ENCODE results near the gene SLC9A8.

Gene SLC9A8

DNA sequence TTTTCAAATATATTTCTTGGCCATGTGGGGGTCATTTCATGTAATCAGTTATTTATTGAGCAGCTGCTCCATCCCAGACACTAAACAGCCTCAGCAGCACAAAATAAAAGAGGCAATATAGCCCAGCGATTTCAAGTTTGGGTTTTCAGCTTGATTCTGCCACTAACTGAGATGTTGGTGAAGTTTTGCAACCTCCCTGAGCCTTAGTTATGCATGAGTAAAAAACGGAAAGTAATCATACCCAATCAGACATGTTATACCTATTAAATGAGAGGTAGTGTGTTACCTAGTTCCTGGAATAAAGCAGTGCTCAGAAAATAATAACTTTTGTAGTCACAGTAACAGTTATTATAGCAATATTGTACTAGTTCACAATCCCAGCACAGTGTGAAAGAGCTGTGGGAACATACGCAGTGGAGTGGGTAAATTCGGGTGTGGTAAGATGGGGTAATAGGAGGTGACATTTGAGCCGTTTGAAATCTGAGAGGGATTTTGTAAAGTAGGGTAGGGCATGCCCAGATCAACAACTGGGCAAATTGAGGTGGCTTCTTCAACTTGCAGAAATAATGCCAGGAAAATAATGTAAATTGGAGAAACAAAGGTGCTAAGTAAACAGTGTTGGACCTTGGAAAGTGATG is 1.5 kb downstream of the SLC9A8 start:
- DNase-seq, result no peak

DNA sequence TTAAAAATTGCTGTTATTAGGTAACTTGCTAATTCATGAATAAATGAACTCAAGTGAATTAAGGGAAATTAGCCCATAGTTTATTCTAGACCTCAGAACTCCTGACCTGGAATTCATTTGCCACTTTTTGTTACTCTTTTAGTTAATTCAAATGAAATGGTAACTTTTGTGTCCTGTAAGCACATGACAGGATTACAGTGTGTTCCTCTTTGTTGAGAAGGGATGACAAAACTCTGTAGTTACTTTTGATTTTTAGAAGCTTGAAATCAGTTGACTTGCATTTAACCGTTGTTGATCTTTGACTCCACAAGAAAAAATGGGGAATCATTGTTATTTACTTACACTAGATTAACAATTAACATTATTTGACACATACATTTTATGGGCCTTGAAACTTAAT is 6.2 kb downstream of the SLC9A8 start:
- DNase-seq, result no peak

DNA sequence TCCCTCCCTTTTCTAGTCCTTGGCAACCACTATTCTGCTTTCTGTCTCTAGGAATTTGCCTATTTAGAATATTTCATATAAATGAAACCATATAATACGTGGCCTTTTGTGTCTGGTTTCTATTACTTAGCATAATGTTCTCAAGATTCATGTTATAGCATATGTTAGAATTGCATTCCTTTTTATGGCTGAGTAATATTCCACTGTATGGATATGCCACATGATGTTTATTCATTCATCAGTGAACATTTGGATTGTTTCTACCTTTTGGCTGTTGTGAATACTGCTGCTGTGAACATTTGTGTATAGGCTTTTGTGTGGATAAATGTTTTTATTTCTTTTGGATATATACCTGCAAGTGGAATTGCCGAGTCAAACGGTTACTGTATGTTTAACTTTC is 7.1 kb downstream of the SLC9A8 start:
- DNase-seq, result no peak

DNA sequence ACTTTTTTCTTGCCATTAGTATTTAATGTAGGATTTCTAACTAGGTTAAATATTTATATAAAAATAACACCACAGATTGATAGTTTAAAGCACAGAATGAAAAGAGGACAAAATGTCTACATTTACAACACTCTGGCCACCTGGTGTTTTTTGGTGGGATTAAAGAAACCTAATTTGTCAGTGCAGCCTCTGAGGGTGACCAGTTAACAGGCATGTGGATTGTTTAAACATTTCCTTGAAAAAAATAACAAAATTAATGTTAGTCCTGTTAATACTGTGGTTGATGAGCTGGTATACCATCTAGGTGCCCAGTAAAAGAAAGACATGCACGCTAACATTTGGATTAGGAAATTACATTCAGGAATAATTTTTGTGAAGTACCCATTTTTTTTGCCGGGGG is 8.8 kb downstream of the SLC9A8 start:
- DNase-seq, result no peak

DNA sequence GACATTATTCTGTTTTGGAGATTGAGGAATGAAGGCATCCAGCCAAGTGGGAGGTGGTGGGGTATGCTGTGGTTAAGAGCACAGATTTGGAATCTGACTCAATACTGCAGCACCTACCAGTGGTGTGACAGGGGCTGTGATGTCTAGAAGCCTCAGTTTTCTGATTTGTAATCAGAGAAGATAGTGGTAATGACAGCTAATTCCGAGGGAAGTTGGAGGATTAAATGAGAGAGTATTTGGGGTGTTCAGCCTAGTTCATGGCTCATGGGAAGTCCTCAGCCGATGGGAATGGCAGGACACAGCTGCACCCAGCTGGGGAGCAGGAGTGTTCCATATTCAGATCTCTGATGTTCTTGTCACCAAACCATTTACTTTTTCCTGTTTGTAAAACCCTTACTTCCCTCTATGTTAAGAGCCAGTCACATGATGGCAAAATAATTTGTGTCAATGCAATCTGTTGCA is 9.3 kb downstream of the SLC9A8 start:
- DNase-seq, result no peak

DNA sequence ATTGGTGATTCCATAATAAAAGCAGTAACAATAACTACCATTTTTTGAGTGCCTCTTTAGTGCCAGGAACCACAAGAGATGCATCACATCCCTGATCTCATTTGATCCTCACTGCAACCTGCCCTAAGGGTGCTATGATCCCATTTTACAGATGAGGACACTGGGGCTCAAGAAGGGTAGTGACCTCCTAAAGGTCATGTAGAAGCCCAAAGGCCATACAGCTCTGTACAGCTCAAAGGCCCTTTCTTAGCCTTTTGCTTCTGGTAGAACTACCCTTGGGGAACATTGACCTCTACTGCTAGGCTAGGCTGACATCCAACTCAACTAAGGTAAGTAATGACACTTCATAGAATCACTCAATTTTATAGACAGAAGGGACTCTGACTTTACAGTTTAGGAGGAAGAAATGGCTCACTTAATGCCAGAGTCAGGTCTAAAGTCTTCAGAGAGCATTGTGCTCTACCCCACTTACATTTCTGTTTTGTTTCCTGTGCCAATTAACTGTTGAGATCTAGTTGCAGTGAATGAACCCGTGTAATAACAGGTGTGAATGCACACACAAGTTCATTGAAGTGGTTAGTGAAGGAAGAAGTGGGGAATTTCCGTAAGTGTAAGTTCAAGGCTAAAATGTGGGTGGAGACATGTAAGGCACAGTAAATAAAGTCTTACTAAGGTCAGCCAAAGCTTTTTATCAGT is 10.7 kb downstream of the SLC9A8 start:
- no peak for DNase-seq

DNA sequence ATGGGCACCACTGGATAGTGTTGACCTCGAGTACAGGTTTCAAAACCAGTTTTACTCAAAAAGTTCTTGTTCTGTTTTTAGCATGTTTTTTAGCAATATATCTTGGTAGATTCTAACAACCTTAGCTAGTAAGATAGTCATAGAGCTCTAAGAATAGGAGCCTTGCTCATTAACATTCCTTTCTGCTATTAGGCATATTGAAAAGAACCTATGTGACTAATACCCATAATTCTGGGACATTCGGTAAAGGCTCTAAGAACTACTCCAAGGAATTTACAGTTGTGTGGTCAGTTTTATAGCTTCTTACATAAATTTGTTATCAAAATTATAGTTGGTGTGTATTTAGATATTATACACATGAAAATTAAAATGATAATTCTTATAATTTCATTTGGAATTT is 11.6 kb downstream of the SLC9A8 start:
- DNase-seq, result no peak

DNA sequence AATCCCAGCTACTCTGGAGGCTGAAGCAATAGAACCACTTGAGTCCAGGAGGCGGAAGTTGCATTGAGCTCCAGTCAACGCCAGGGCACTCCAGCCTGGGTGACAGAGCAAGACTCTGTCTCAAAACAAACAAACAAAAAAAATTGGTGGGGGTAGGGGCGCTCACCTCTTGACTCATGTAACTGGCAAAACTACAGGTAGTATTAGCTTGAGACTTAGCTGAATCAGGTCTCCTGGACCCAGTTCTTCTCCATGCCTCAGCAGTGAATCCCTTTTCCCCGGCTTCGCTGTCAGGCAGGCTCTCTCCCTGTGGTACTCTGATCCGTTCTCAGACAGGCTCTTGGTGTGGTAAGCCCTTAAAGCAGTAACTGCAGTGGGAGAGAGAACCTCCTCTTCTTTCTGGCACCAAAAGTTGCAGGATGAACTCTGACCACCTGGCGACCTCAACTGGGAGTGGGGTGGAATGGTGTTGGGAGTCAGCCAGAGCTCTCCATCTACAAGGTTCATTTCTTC is 12.9 kb downstream of the SLC9A8 start:
- DNase-seq, result no peak

DNA sequence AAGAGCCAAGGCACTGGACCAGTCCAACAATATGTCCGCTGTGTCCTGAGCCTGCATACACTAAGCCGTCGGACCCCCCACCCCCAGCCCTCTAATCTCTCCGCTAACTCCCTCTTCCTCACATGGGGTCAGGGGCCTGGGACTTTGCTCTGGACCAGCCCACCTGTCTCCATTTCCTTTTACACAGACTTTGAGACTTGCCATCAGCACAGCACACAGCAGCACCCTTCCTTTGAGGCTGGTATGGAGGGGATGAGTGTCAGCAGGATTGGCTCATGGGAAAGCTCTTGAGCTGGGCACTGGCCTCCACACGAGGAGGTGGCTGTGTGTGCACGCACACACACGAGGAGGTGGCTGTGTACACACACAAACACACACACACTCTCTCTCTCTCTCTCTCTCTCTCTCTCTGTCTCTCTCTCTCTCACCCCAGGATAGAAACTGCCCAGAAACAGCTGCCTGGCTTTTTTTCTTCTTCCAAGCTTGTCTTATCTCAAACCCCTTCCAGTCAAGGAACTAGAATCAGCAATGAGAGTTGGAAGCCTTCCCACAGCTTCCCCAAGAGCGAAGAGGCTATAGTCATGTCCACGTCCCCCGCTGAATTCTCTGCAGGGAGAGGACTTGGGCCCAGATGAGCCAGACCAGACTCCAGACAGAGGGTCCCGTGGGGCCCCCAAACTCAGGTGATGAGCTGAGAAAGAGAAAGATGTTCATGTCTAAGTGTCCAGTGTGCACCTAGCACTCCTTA is 18.6 kb downstream of the SLC9A8 start:
- DNase-seq, result no peak

DNA sequence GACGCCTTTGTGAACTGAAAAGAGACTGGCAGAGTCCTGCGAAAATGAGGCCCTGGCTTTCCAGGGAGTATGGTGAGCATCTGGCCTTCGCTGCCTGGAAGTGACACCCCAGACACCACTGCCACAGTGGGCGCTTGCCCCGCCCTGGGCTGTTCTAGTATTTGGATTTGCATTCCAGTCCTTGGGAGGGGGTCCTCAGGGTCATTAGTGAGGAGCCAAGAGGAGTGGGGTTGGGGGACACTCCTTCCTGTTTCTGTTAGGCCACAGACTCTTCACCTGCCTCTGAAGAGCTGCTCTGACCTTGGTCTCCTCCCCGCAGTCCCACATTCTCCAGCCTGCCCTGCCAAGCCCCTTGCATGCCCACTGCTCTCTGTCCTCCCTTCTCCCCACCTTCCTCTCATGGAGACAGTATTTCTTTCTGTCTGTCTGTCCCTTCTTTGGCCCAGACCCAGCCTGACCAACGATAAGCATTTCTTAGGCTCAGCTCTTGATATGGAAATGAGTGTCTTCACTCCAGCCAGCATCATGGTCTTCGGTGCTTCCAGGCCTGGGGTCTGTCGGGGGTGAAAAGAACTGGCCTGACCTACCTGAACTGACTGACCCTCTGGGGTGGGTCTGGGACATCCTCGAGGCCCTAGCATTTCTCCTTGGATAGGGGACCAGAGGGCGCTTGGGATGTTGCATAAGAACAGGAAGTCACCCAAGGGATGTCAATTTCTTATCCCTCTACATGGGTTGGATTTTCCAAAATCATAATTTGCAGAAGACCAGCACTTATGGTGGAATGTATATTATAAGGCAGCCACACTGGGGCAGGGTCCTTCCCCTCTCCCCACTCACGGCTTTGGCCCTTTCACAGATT is 19.4 kb downstream of the SLC9A8 start:
- no peak for DNase-seq

DNA sequence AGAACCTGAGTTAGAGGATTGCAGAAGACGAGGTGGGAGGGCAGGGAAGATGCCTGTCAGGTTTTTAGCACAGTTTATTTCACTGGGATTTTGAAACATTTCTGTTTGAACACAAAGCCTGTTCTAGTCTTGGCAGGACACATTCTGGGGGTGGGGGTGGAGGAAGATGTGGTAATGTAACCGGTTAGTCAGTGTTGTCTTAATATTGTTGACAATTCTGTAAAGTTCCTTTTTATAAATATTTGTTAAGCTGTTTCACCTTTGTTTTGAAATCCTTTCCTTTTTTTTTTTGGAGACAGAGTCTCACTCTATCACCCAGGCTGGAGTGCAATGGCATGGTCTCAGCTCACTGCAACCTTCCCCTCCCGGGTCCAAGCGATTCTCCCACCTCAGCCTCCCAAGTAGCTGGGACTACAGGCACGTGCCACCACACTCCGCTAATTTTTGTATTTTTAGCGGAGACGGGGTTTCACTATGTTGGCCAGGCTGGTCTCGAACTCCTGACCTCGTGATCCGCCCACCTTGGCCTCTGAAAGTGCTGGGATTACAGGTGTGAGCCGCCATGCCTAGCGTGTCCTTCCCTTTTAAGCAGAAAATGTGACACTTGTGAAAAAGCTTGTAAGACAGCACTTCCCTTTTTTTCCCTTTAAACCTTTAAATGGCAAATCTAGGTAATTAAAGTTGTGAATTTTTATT is 20.2 kb downstream of the SLC9A8 start:
- no peak for DNase-seq

DNA sequence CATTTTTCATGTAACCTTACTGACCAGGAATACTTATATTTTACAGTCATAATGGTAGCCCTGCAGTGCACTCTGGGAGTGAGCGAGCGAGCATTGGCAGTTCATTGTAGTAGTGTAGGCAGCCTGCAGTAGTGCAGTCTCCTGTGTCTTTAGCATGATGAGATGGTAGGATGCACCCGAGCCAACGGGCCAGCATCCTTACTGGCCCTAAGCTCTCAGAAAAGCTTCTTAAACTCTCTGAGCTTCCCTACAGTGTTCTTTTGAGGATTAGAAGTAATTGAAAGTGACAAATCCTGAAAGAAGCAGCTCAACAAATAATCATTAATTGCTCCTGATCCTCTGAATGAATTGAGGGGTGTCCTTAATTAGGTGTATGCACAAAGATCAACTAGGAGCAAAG is 20.9 kb downstream of the SLC9A8 start:
- DNase-seq, result no peak

DNA sequence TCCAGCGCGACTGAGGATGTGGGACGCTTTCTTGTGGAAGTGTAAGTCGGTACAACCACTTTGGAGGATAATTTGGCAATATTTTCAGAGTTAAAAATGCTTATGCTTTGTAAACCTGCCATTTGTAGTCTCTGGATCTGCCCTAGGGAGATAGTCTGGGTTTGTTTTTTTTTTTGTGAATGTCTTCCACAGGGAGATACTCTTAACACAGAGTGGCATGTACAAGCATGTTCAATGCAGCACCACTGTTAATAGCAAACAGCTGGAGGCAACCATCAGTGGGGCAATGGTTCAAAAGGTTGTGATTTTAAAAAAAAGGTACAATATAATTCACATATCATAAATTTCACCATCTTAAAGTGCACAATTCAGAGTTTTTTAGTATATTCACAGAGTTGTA is 22.4 kb downstream of the SLC9A8 start:
- no peak for DNase-seq

DNA sequence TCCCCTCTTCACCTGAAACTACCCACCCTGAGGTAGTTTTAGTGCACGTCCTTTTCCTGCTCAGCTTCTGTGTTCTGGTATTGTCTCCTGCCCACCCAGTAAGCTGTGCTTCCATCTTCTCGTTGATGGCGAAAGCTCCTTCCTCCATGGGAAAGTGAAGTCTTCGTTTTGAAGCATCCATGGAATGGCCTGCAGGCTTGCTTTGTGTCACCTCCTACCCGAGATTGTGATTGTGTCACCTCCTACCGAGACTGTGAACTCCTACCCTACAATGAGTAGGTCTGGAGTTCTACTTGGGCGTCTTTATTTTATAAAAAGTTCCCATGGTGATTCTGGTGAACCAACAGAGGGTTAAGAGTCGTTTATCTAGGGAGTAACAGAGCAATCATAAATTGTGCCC is 25.9 kb downstream of the SLC9A8 start:
- DNase-seq, result no peak

DNA sequence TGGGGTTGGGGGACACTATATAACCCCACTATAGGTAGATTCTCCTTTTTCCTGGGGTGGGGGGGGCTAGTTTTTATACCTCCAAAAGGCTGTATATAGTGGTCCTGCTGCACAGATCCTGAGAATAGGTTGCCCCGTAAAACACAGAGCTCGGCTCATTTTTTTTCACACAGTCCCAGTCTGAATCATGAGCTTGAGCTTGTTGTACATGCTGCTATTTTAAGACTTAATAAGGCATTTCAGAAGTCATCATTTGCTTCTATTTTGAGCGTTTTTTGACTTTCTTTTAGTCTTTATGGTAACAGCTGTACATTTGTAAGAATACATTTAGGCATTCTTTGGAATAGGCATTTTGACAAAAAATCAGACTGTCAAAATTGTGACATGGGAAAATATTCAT is 30.5 kb downstream of the SLC9A8 start:
- no peak for DNase-seq

DNA sequence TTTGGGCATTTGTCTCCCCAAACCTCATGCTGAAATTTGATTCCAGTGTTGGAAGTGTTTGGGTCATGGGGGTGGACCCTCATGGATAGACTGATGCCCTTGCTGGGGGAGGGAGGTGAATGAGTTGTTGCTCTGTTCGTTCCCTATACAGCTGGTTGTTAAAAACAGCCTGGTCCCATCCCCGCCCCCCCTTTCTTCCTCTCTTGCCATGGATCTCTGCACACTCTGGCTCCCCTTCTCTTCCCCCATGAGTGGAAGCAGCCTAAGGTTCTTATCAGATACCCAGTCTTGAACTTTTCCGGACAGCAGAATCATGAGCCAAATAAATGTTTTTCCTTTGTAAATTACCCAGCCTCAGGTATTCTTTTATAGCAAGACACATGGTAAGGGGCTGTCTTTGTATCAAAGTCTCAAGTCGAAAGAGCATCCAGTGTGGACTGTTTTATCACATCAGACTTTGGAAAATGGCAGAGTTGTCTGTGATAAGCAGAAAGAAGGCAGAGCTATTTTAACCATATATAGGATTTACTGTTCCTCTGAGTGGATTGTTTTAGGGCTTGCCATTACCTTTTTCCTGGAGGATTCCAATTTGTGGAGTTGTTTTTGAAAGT is 31.2 kb downstream of the SLC9A8 start:
- no peak for DNase-seq

DNA sequence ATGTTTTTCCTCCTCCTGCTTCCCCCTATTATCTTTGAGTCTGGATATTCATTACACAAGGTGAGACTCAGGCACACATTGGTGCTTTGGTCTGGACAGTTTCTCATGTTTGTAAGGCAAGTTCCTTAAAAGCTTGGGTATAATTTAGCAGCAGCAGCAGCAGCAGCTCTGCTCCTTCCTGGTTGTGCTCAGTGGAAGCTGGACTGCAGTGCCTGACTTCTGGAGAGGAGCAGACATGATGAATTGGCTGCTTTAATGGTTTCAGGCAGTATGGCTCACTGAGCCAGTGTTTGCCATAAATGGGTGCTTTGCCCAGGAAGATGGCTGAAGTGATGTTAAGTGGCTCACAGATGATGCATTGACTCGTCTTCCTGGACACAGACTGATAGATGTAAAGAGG is 32.4 kb downstream of the SLC9A8 start:
- no peak for DNase-seq

DNA sequence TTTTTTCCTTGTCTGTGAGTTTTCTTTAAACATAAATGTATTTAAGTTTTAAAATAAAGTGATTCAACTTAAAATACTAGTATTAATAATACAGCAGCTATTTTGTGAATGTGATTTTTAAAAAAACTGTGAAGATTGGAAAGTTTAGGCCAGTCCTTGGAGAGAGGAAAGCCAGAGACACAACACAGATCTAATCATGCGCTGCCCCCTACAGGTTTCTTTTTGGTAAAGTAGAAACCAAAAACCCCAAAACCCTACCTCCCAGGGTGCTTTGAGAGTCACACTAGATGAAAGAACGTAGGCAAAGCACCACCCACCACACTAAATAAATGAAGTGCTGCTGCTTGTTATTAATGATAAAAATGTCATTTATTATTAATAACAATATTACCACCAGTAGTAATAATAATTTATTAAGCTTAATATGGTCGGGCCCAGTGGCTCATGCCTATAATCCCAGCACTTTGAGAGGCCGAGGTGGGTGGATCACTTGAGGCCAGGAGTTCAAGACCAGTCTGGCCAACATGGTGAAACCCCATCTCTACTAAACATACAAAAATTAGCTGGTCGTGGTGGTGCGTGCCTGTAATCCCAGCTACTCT is 33.7 kb downstream of the SLC9A8 start:
- peak; percentile 40 for DNase-seq

DNA sequence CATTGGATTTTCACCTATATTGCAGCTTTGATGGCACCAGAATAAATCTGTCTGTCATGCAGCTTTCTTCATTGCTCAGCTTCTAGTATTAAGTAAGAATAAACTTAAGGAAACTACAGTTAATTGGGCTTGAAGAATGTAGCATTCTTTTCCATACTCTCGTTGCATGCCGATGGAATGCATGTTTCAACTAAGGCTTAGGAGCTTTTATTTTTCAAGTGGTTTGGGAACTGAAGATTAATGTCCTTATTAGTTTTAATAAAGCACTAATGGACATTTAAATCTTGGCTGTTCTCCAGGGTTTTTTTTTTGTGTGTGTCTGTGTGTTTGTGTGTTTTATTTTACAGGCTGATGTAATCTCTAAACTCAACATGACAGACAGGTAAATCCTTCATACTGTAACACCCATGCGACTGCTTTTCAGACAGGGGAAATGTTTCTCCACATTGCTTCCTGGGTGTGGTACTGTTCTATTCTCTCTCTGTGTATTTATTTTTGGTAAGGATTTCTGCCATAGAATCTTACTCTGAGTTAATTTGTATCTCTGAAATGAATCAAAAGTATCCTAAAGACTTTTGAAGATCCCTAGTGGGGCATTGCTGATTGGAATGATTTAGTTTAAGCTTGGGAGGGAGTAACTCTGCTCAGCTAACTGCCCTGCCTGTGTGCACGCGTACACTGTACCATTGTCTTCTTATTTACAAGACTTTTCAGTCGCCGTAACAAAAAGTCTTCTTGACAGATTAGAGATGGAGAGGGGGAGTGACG is 38.0 kb downstream of the SLC9A8 start:
- DNase-seq, result no peak

DNA sequence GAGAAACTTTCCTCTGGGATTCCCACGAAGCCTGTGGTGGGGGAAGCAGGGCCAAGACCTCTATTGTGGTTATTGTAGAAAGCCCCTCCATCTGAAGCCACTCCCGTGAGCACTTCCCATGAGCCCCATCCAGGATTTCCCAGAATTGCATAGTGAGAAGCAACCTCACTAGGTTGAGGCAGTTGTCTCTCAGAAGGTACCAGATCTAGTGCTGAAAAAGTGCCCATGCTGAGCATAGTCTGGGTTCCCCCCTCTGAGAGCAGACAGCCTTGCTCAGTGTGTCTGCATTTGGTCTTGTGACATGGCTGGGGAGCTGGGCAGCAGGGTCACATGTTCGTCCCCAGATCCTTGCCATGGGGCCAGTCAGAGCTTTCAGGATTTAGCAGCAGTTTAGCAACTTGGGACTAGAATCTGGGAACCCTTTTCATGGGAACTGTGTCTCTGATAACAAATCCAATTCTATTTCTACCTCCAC is 38.6 kb downstream of the SLC9A8 start:
- no peak for DNase-seq
